A549 (cell line): Measurements from ENCODE around the gene MYH9. TPM values are rescaled to one million over a fixed set of nuclear protein-coding genes. Genes with fewer than 3 reads are reported as not detected.
A peak's percentile ranks its signal among the peaks of the same experiment; 100 is the strongest.

Experiments used
- ATAC-seq, 2 experiments: fragments of 200-7000 bp in 1 of 2; fragments of >200 bp in 1 of 2; cut with Nextera tagmentation in 1 of 2; cut with Tn5 transposase in 1 of 2; 3 replicates each; pipeline versions ENCODE4 v1.8.0 to v1.9.1; 2018 to 2020; ENCODE audit warnings: mild to moderate bottlenecking in 1 of 2, moderate library complexity in 1 of 2
- CTCF ChIA-PET: fragments of 300-600 bp; sonication (Branson Sonifier 250); formaldehyde crosslinking; extraction: SDS; loops from one replicate; lab custom pipeline; 2021; ENCODE audit warnings: antibody characterized with exemption, inconsistent platforms; lab: Yijun Ruan, JAX
- POLR2A ChIA-PET: fragments of 350-600 bp; formaldehyde crosslinking; extraction: SDS; loops from one replicate; lab custom pipeline; 2021; ENCODE audit warnings: antibody characterized with exemption, inconsistent platforms; lab: Yijun Ruan, JAX
- DNase-seq, 2 experiments: peaks; one replicate each; pipeline versions ENCODE4 v3.0.0 to v3.0.0-alpha.2; 2011 to 2016; ENCODE audit warnings: low read depth in 1 of 2, low spot score in 1 of 2
- FAIRE-seq: peaks from 2 replicates; lab custom pipeline; 2011; peaks lifted over from hg19 to GRCh38; lab: Jason Lieb, UNC
- H3K27ac ChIP-seq, 2 experiments: fragments of >200 bp; sonication (Bioruptor Twin); formaldehyde crosslinking; 3 replicates each; pipeline ENCODE4 v1.5.1; 2016 to 2017
- H3K4me1 ChIP-seq: fragments of >200 bp; sonication (Bioruptor Twin); formaldehyde crosslinking; 3 replicates; pipeline ENCODE4 v1.6.1; 2016
- H3K4me2 ChIP-seq: fragments of >200 bp; sonication (Bioruptor Twin); formaldehyde crosslinking; 3 replicates; pipeline ENCODE4 v1.6.1; 2016
- H3K4me3 ChIP-seq: fragments of >200 bp; sonication (Bioruptor Twin); formaldehyde crosslinking; 3 replicates; pipeline ENCODE4 v1.5.1; 2016
- H3K9me3 ChIP-seq: fragments of >200 bp; sonication (Bioruptor Twin); formaldehyde crosslinking; 3 replicates; pipeline ENCODE4 v1.6.1; 2016
- CBX2 ChIP-seq: fragments of 200-600 bp; sonication (generic); IDR thresholded peaks from 2 replicates; pipeline ENCODE4 v1.6.1; 2016; ENCODE audit warnings: low read depth, mild to moderate bottlenecking, borderline replicate concordance
- EHF ChIP-seq: fragments of 250-450 bp; sonication (Bioruptor Pico); IDR thresholded peaks from 2 replicates; pipeline ENCODE4 v1.5.0; 2020; ENCODE audit warnings: mild to moderate bottlenecking
- EHMT2 ChIP-seq: fragments of 200-600 bp; sonication (generic); IDR thresholded peaks from 2 replicates; pipeline ENCODE4 v1.6.1; 2016; ENCODE audit warnings: antibody characterized with exemption, low read depth, mild to moderate bottlenecking, moderate library complexity
- EP300 ChIP-seq, 2 experiments: fragments of >200 bp; sonication (Bioruptor Twin); formaldehyde crosslinking; IDR thresholded peaks; 2 replicates in 1 of 2; 3 replicates in 1 of 2; pipeline ENCODE4 v1.6.1; 2016 to 2017
- FOSB ChIP-seq: fragments of 250-450 bp; sonication (Bioruptor Pico); IDR thresholded peaks from 2 replicates; pipeline ENCODE4 v1.5.0; 2020; ENCODE audit warnings: mild to moderate bottlenecking, moderate library complexity
- FOSL2 ChIP-seq, 2 experiments: fragments of 450-650 bp in 1 of 2; fragments of >200 bp in 1 of 2; sonication (Bioruptor Twin) in 1 of 2; formaldehyde crosslinking; IDR thresholded peaks; 2 replicates each; pipeline versions ENCODE4 v1.5.0 to v1.6.1; 2016 to 2020; ENCODE audit warnings: mild to moderate bottlenecking in 1 of 2, moderate library complexity in 1 of 2
- FOXS1 ChIP-seq: fragments of 250-450 bp; sonication (Bioruptor Pico); IDR thresholded peaks from 2 replicates; pipeline ENCODE4 v1.5.0; 2020; ENCODE audit warnings: mild to moderate bottlenecking, moderate library complexity
- HOXB13 ChIP-seq: fragments of 250-450 bp; sonication (Bioruptor Pico); IDR thresholded peaks from 2 replicates; pipeline ENCODE4 v1.5.0; 2020; ENCODE audit warnings: low read depth, mild to moderate bottlenecking, moderate library complexity
- HOXB5 ChIP-seq: fragments of 250-450 bp; sonication (Bioruptor Pico); IDR thresholded peaks from 2 replicates; pipeline ENCODE4 v1.5.0; 2020; ENCODE audit warnings: mild to moderate bottlenecking, moderate library complexity
- JUNB ChIP-seq: fragments of >200 bp; sonication (Bioruptor Twin); formaldehyde crosslinking; IDR thresholded peaks from 2 replicates; pipeline ENCODE4 v1.6.1; 2016
- KDM5A ChIP-seq: fragments of 200-600 bp; sonication (generic); IDR thresholded peaks from 2 replicates; pipeline ENCODE4 v1.6.1; 2016; ENCODE audit warnings: antibody characterized with exemption, mild to moderate bottlenecking
- MAZ ChIP-seq: fragments of 150-350 bp; IDR thresholded peaks from 2 replicates; pipeline ENCODE4 v1.6.1; 2014; ENCODE audit warnings: antibody characterized with exemption, low read depth, low read length, borderline replicate concordance
- NFE2L2 ChIP-seq: fragments of 150-350 bp; conservative IDR thresholded peaks from 2 replicates; pipeline ENCODE4 v1.6.1; 2014; ENCODE audit warnings: low read length
- PHF8 ChIP-seq: fragments of 200-600 bp; sonication (generic); IDR thresholded peaks from 2 replicates; pipeline ENCODE4 v1.6.1; 2016; ENCODE audit warnings: low read depth, mild to moderate bottlenecking, antibody characterized with exemption, moderate library complexity, borderline replicate concordance
- RAD21 ChIP-seq, 2 experiments: fragments of >200 bp in 1 of 2; sonication (Bioruptor Twin) in 1 of 2; formaldehyde crosslinking in 1 of 2; IDR thresholded peaks in 1 of 2; conservative IDR thresholded peaks in 1 of 2; 2 replicates in 1 of 2; 3 replicates in 1 of 2; pipeline ENCODE4 v1.6.1; 2012 to 2018; ENCODE audit warnings: inconsistent platforms in 1 of 2
- RARB ChIP-seq: fragments of 250-450 bp; sonication (Bioruptor Pico); IDR thresholded peaks from 2 replicates; pipeline ENCODE4 v1.8.0; 2021; ENCODE audit warnings: mild to moderate bottlenecking, moderate library complexity
- RFX5 ChIP-seq: fragments of 450-650 bp; IDR thresholded peaks from 2 replicates; pipeline ENCODE4 v1.7.1; 2014; ENCODE audit warnings: antibody characterized with exemption, mild to moderate bottlenecking, moderate library complexity
- SMC3 ChIP-seq: fragments of >200 bp; sonication (Bioruptor Twin); formaldehyde crosslinking; IDR thresholded peaks from 3 replicates; pipeline ENCODE4 v1.6.1; 2018; ENCODE audit warnings: inconsistent platforms
- SREBF2 ChIP-seq: fragments of 450-650 bp; IDR thresholded peaks from 2 replicates; pipeline ENCODE4 v1.6.1; 2014; ENCODE audit warnings: mild to moderate bottlenecking, moderate library complexity
- TFCP2L1 ChIP-seq: fragments of 250-450 bp; sonication (Bioruptor Pico); IDR thresholded peaks from 2 replicates; pipeline ENCODE4 v1.5.0; 2021; ENCODE audit warnings: mild to moderate bottlenecking
- ZC3H11A ChIP-seq: fragments of 450-650 bp; IDR thresholded peaks from 2 replicates; pipeline ENCODE4 v1.6.1; 2014; ENCODE audit warnings: antibody characterized with exemption, mild to moderate bottlenecking
- ZFP36 ChIP-seq: fragments of 450-650 bp; IDR thresholded peaks from 2 replicates; pipeline ENCODE4 v1.6.1; 2014; ENCODE audit warnings: borderline replicate concordance; ENCODE audit not compliant: partially characterized antibody
- ZSCAN20 ChIP-seq: fragments of 250-450 bp; sonication (Bioruptor Pico); IDR thresholded peaks from 2 replicates; pipeline ENCODE4 v1.8.0; 2022; ENCODE audit warnings: mild to moderate bottlenecking, moderate library complexity
- WGBS: methylation state at CpG from one replicate; pipeline ENCODE4 v1.1.6; 2017; ENCODE audit errors: missing lambda C conversion rate; 5-methylcytosine and 5-hydroxymethylcytosine counted together
- polyA plus RNA-seq, 4 experiments: library from polyadenylated mRNA; depleted of rRNA in 3 of 4; stranded (reverse); fragments of >200 nt; fragmentation: RNase III in 1 of 4; extraction: RNeasy Plus Mini Kit Qiagen cat#74134 plus additional on column Dnase treatment in 1 of 4; gene quantifications; 2 replicates in 3 of 4; 3 replicates in 1 of 4; pipeline ENCODE4 v1.2.3, GENCODE V29; 2011 to 2017
- TF ChIP-seq, protein P1 (sequence below): fragments of >200 bp; sonication (Bioruptor Twin); formaldehyde crosslinking; IDR thresholded peaks from 2 replicates; pipeline ENCODE4 v1.6.1; 2016
- TF ChIP-seq, protein P2 (sequence below): fragments of 200-600 bp; sonication (generic); IDR thresholded peaks from 2 replicates; pipeline ENCODE4 v1.6.1; 2016; ENCODE audit warnings: antibody characterized with exemption, mild to moderate bottlenecking, moderate library complexity
- TF ChIP-seq, protein P3 (sequence below): IDR thresholded peaks from 2 replicates; pipeline ENCODE4 v1.6.1; 2012
- TF ChIP-seq, protein P4 (sequence below): fragments of 150-350 bp; IDR thresholded peaks from 2 replicates; pipeline ENCODE4 v1.6.1; 2014; ENCODE audit warnings: low read depth, mild to moderate bottlenecking, low read length
- TF ChIP-seq, protein P5 (sequence below): fragments of >200 bp; sonication (Bioruptor Twin); formaldehyde crosslinking; IDR thresholded peaks from 3 replicates; pipeline ENCODE4 v1.5.1; 2016
- TF ChIP-seq, protein P6 (sequence below): fragments of 250-450 bp; sonication (Bioruptor Pico); IDR thresholded peaks from 2 replicates; pipeline ENCODE4 v1.5.0; 2020; ENCODE audit warnings: low read depth, mild to moderate bottlenecking, moderate library complexity

Gene MYH9
- polyA plus RNA-seq, 2 of the 4 experiments (the other 2 are of a cell fraction) = 92.1 to 158 TPM

DNA sequence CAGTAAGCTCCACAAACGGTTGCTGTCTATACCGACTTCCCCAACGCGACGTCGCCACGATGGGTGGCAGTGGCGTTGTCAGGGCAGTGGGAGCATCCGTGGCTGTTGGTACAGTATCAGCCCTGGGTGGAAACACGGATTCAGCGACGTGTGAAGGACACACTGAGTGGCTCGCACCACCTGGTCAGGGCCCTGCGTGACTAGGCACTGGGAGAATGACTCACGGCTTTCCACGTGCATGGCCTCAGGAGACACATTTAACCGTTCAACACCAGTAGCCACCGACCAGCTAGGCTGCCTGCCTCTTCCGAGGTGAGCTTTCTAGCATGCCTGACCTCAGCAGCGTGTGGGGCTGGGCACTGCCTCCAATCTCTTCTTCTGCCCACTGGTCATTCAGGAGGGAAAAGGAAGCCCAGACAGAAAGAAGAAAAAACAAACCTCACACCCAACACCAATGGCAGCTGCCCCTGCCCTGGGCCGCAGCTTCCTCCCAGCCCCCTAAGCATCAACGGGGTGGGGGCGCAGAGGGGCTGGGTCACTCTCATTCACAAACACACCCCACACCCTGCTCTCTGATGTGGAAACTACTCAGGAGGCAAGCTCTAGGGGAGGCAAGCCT, 59.0 kb downstream of the MYH9 start:
- ATAC-seq (peak; percentile 9 to 15; a peak in 5 of 6 replicates), FAIRE-seq (no peak), DNase-seq (peak; percentile 14 to 68)
- peaks cover 92% of the 10 kb centered on the region for H3K4me1 ChIP-seq
- CTCF ChIA-PET = interaction anchor here (0.8 to 4.4 kb wide), 4 partner anchors 22 to 133 kb away, joined by 3 to 24 read pairs (median 4); no protein-coding TSS in a partner anchor
- H3K4me2 ChIP-seq = peak overlapping the region; percentile 59
- no peak overlapping the region for H3K4me3 ChIP-seq
- no peaks in the 10 kb centered on the region for H3K9me3 ChIP-seq
- WGBS = 49% methylated on average over 20 of the region's 23 CpGs
- POLR2A ChIA-PET = interaction anchor here (2.0 kb wide), 1 partner anchor 24 kb away, joined by 6 read pairs; no protein-coding TSS in a partner anchor
- H3K27ac ChIP-seq = peak overlapping the region; percentile 96 to 99
- 0 out of 2 replicates have a peak, but pooled peaks have one; percentile 37 for TF ChIP-seq TFCP2L1 (CRISPR knock-in tag)
- TF ChIP-seq SMC3 = no peak
- peak; percentile 69; the same call in 1 of the 2 replicates for TF ChIP-seq ZSCAN20 (CRISPR knock-in tag)
- TF ChIP-seq EHMT2 = no peak
- TF ChIP-seq MAZ = no peak
- no peak for TF ChIP-seq CBX2
- no peak for TF ChIP-seq PHF8
- no peak for TF ChIP-seq FOSB (CRISPR knock-in tag)
- TF ChIP-seq RARB (CRISPR knock-in tag) = peak; percentile 10; the same call in 1 of the 2 replicates
- no peak for TF ChIP-seq RAD21 (conservative IDR thresholded peaks at IDR 0.05 in 1 of 2, IDR thresholded peaks at IDR 0.05 in 1 of 2)
- TF ChIP-seq, protein P1, sequence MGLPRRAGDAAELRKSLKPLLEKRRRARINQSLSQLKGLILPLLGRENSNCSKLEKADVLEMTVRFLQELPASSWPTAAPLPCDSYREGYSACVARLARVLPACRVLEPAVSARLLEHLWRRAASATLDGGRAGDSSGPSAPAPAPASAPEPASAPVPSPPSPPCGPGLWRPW = no peak
- TF ChIP-seq KDM5A = no peak
- TF ChIP-seq EP300 (IDR thresholded peaks at IDR 0.05) = no peak
- TF ChIP-seq, protein P2, sequence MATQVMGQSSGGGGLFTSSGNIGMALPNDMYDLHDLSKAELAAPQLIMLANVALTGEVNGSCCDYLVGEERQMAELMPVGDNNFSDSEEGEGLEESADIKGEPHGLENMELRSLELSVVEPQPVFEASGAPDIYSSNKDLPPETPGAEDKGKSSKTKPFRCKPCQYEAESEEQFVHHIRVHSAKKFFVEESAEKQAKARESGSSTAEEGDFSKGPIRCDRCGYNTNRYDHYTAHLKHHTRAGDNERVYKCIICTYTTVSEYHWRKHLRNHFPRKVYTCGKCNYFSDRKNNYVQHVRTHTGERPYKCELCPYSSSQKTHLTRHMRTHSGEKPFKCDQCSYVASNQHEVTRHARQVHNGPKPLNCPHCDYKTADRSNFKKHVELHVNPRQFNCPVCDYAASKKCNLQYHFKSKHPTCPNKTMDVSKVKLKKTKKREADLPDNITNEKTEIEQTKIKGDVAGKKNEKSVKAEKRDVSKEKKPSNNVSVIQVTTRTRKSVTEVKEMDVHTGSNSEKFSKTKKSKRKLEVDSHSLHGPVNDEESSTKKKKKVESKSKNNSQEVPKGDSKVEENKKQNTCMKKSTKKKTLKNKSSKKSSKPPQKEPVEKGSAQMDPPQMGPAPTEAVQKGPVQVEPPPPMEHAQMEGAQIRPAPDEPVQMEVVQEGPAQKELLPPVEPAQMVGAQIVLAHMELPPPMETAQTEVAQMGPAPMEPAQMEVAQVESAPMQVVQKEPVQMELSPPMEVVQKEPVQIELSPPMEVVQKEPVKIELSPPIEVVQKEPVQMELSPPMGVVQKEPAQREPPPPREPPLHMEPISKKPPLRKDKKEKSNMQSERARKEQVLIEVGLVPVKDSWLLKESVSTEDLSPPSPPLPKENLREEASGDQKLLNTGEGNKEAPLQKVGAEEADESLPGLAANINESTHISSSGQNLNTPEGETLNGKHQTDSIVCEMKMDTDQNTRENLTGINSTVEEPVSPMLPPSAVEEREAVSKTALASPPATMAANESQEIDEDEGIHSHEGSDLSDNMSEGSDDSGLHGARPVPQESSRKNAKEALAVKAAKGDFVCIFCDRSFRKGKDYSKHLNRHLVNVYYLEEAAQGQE = no peak
- TF ChIP-seq ZC3H11A = no peak
- TF ChIP-seq ZFP36 = no peak
- no peak; the same call in 1 of the 2 replicates for TF ChIP-seq FOXS1 (CRISPR knock-in tag)
- TF ChIP-seq HOXB5 = peak; percentile 90; the same call in 1 of the 2 replicates
- no peak for TF ChIP-seq SREBF2
- no peak for TF ChIP-seq FOSL2 (IDR thresholded peaks at IDR 0.05)
- TF ChIP-seq FOSL2 (CRISPR knock-in tag; IDR thresholded peaks at IDR 0.05) = peak; percentile 82
- TF ChIP-seq, protein P3, sequence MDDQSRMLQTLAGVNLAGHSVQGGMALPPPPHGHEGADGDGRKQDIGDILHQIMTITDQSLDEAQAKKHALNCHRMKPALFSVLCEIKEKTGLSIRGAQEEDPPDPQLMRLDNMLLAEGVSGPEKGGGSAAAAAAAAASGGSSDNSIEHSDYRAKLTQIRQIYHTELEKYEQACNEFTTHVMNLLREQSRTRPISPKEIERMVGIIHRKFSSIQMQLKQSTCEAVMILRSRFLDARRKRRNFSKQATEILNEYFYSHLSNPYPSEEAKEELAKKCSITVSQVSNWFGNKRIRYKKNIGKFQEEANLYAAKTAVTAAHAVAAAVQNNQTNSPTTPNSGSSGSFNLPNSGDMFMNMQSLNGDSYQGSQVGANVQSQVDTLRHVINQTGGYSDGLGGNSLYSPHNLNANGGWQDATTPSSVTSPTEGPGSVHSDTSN = no peak
- TF ChIP-seq, protein P4, sequence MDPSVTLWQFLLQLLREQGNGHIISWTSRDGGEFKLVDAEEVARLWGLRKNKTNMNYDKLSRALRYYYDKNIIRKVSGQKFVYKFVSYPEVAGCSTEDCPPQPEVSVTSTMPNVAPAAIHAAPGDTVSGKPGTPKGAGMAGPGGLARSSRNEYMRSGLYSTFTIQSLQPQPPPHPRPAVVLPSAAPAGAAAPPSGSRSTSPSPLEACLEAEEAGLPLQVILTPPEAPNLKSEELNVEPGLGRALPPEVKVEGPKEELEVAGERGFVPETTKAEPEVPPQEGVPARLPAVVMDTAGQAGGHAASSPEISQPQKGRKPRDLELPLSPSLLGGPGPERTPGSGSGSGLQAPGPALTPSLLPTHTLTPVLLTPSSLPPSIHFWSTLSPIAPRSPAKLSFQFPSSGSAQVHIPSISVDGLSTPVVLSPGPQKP = no peak
- no peak for TF ChIP-seq JUNB
- TF ChIP-seq, protein P5, sequence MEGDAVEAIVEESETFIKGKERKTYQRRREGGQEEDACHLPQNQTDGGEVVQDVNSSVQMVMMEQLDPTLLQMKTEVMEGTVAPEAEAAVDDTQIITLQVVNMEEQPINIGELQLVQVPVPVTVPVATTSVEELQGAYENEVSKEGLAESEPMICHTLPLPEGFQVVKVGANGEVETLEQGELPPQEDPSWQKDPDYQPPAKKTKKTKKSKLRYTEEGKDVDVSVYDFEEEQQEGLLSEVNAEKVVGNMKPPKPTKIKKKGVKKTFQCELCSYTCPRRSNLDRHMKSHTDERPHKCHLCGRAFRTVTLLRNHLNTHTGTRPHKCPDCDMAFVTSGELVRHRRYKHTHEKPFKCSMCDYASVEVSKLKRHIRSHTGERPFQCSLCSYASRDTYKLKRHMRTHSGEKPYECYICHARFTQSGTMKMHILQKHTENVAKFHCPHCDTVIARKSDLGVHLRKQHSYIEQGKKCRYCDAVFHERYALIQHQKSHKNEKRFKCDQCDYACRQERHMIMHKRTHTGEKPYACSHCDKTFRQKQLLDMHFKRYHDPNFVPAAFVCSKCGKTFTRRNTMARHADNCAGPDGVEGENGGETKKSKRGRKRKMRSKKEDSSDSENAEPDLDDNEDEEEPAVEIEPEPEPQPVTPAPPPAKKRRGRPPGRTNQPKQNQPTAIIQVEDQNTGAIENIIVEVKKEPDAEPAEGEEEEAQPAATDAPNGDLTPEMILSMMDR = no peak
- TF ChIP-seq HOXB13 (CRISPR knock-in tag) = peak; percentile 71; the same call in 1 of the 2 replicates
- TF ChIP-seq EHF (CRISPR knock-in tag) = peak; percentile 68; the same call in 1 of the 2 replicates
- TF ChIP-seq RFX5 = no peak
- TF ChIP-seq, protein P6, sequence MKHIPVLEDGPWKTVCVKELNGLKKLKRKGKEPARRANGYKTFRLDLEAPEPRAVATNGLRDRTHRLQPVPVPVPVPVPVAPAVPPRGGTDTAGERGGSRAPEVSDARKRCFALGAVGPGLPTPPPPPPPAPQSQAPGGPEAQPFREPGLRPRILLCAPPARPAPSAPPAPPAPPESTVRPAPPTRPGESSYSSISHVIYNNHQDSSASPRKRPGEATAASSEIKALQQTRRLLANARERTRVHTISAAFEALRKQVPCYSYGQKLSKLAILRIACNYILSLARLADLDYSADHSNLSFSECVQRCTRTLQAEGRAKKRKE = peak; percentile 87
- TF ChIP-seq NFE2L2 = 0 out of 2 replicates have a peak, but pooled peaks have one; percentile 4
